Glutamatergic neuron (in vitro differentiated cells): ENCODE measurements around the gene LRRC8D. TPM values are rescaled to one million over a fixed set of nuclear protein-coding genes. Genes with fewer than 3 reads are reported as not detected.

ENCODE experiments used
- DNase-seq: peaks from one replicate; pipeline ENCODE4 v3.0.0; 2022
- H3K27ac Mint-ChIP-seq: one replicate; pipeline ENCODE4 v1.8.0; 2020; ENCODE audit warnings: mild to moderate bottlenecking, mixed read lengths, inconsistent platforms; ENCODE audit not compliant: unreplicated experiment
- H3K27me3 Mint-ChIP-seq: one replicate; pipeline ENCODE4 v1.8.0; 2020; ENCODE audit warnings: mild to moderate bottlenecking, moderate library complexity, mixed read lengths, inconsistent platforms; ENCODE audit not compliant: unreplicated experiment
- H3K36me3 Mint-ChIP-seq: one replicate; pipeline ENCODE4 v1.8.0; 2020; ENCODE audit warnings: mild to moderate bottlenecking, mixed read lengths, inconsistent platforms; ENCODE audit not compliant: unreplicated experiment
- H3K4me1 Mint-ChIP-seq: one replicate; pipeline ENCODE4 v1.8.0; 2020; ENCODE audit warnings: mild to moderate bottlenecking, low read depth, mixed read lengths, inconsistent platforms; ENCODE audit not compliant: unreplicated experiment
- H3K4me3 Mint-ChIP-seq: one replicate; pipeline ENCODE4 v1.8.0; 2020; ENCODE audit warnings: mild to moderate bottlenecking, mixed read lengths, inconsistent platforms; ENCODE audit not compliant: unreplicated experiment
- H3K9me3 Mint-ChIP-seq: one replicate; pipeline ENCODE4 v1.8.0; 2020; ENCODE audit warnings: mild to moderate bottlenecking, moderate library complexity, mixed read lengths, inconsistent platforms; ENCODE audit not compliant: unreplicated experiment
- total RNA-seq: library from RNA; stranded (reverse); fragmentation: NEBNext Ultra II Directional; extraction: Animal tissue kit (Norgen Biotek cat#: 25700); gene quantifications from one replicate; pipeline ENCODE4 v1.2.1, GENCODE V29; 2021; ENCODE audit not compliant: unreplicated experiment
- TF ChIP-seq, protein P1 (sequence below): fragments of 200-600 bp; sonication (generic); IDR thresholded peaks from one replicate; pipeline ENCODE4 v1.5.0; 2021; ENCODE audit not compliant: partially characterized antibody, unreplicated experiment

Gene LRRC8D
- total RNA-seq, 1 donor from 2014 or later = 54.9 TPM

DNA sequence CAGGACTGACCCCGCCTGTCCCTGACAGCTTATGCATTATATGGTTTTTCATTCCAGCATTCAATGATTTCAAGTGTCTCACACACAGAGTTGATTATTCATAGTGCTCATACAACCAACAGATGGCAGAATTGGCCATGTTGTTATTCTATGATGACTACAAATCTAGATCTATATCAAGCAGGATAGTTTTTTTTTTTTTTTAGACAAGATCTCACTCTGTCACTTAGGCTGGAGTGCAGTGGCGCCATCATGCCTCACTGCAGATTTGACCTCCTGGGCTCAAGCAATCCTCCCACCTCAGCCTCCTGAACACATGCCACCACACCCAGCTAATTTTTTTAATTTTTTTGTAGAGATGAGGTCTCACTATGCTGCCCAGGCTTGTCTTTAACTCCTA lies 40.1 kb upstream of the LRRC8D start:
- no peak overlapping the region for H3K4me3 Mint-ChIP-seq
- peaks cover 2% of the 10 kb centered on the region for H3K27me3 Mint-ChIP-seq
- peaks cover 2% of the 10 kb centered on the region for H3K4me1 Mint-ChIP-seq
- H3K27ac Mint-ChIP-seq = no peak overlapping the region
- TF ChIP-seq, protein P1, sequence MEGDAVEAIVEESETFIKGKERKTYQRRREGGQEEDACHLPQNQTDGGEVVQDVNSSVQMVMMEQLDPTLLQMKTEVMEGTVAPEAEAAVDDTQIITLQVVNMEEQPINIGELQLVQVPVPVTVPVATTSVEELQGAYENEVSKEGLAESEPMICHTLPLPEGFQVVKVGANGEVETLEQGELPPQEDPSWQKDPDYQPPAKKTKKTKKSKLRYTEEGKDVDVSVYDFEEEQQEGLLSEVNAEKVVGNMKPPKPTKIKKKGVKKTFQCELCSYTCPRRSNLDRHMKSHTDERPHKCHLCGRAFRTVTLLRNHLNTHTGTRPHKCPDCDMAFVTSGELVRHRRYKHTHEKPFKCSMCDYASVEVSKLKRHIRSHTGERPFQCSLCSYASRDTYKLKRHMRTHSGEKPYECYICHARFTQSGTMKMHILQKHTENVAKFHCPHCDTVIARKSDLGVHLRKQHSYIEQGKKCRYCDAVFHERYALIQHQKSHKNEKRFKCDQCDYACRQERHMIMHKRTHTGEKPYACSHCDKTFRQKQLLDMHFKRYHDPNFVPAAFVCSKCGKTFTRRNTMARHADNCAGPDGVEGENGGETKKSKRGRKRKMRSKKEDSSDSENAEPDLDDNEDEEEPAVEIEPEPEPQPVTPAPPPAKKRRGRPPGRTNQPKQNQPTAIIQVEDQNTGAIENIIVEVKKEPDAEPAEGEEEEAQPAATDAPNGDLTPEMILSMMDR = no peak
- H3K9me3 Mint-ChIP-seq = peaks cover 2% of the 10 kb centered on the region
- no peaks in the 10 kb centered on the region for H3K36me3 Mint-ChIP-seq
- no peak for DNase-seq

DNA sequence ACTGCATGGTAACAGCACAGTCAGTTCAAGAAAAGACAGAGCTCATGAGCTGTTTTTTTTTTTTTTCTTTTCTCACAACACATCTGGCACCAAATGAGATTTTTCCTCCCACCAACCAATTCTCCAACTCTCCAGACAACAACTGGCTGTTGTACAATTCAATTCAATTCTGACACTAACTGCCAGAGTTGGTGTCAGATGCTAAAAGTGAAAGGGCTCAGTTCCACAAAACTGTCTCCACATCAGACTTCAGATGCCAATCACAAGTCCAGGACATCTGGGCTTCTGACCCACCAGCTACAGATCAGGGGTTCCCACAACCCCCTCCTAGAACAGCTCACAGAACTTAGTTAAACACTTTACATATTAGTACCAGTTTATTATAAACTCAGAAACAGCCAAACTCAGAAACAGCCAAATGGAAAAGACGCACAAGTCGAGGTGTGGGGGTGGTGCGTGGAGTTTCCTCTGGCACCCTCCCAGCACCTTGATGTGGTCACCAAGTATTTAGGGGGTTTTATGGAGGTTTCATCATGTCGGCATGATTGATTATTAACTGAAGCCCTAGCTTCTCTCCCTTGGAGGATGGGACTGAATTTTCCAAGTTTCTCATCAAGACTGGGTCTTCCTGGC lies 39.2 kb upstream of the LRRC8D start:
- H3K9me3 Mint-ChIP-seq = peaks cover 2% of the 10 kb centered on the region
- no peaks in the 10 kb centered on the region for H3K36me3 Mint-ChIP-seq
- H3K27me3 Mint-ChIP-seq = peaks cover 3% of the 10 kb centered on the region
- TF ChIP-seq, protein P1 = no peak
- no peak overlapping the region for H3K27ac Mint-ChIP-seq
- DNase-seq = no peak
- H3K4me3 Mint-ChIP-seq = no peak overlapping the region
- H3K4me1 Mint-ChIP-seq = peaks cover 2% of the 10 kb centered on the region

DNA sequence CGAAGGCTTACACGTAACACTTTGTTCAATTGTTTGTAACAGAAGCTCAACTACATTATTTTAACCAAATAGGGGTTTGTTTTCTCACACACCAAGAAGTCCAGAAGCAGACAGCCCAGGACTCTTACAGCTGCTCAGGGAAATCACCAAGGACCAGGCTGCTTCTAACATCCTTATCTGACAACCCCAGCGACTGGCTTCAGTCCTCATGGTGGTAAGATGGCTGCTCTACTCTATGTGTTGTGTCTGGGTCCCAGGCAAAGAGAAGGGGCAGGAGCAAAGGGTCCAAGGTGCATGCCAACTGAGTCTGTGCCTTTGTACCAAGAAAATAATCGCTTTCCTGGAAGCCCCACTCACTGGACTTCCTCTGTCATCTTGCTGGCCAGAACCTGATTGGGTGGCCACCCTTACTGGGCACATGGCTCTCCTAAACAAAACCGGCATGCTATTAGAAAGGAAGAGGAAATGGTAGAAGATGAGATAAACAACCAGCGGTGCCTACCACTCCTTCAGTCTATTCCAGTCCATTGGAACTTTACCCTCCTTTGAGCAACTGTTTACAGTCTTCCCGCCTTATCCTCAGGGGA lies 34.1 kb upstream of the LRRC8D start:
- Mint-ChIP-seq H3K27ac (no peak overlapping the region), H3K27me3 (peaks cover 3% of the 10 kb centered on the region), H3K9me3 (no peaks in the 10 kb centered on the region), H3K36me3 (no peaks in the 10 kb centered on the region), H3K4me3 (no peak overlapping the region), H3K4me1 (peaks cover 2% of the 10 kb centered on the region)
- no peak for DNase-seq
- TF ChIP-seq, protein P1 = no peak

DNA sequence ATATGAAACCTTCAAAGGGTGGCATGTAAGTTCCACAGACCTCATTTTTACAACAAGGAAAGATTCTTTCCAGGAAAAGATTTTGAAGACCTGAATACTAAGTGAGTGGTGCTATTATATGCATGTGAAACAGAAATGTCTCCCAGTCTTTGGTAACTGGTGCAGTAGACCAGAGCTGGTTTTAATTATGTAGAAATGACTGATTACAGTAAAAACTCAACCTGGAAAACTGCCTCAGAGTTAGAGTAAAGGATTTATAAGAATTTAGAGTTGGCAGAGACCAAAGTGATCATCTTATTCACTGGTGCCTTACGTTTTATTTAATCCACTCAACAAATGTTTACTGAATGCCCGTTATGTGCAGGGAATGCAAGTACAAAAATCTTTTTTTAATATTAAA lies 30.2 kb upstream of the LRRC8D start:
- Mint-ChIP-seq H3K9me3 (no peaks in the 10 kb centered on the region), H3K36me3 (no peaks in the 10 kb centered on the region), H3K4me1 (no peaks in the 10 kb centered on the region), H3K27me3 (peaks cover 3% of the 10 kb centered on the region), H3K27ac (no peak overlapping the region), H3K4me3 (no peak overlapping the region)
- no peak for DNase-seq
- TF ChIP-seq, protein P1 = no peak

DNA sequence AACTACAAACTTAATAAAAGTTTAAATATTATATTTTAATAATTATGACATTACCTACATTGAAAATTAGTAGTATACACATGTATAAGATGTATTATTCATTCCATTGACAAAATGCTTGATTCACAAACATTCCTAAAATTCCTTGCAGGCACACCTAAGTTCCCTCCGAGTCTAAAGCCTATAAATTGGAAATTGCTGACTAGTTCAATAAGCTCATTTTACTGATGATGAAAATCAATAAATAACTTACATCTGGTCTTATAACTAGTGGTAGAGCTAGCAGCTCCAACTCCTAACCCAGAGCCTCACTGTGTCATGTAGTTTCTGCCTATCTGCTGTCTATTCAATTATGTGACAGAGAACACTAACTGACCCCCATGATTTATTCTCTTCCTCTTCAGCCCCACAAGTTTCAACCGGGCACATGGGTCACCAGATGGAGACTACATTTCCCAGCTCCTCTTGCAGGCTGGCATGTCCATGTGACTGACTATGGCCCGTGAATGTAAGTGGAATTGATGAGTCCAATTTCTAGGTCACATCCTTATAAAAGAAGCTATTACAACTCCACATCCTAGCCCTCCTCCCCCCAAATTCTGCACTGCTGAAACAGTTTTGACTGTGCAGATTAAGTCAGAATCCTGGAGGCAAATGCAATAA lies 29.6 kb upstream of the LRRC8D start:
- TF ChIP-seq, protein P1 = no peak
- Mint-ChIP-seq H3K27ac (no peak overlapping the region), H3K36me3 (no peaks in the 10 kb centered on the region), H3K9me3 (no peaks in the 10 kb centered on the region), H3K4me3 (no peak overlapping the region), H3K4me1 (no peaks in the 10 kb centered on the region), H3K27me3 (peaks cover 3% of the 10 kb centered on the region)
- no peak for DNase-seq
